ENCODE results near the gene ZSCAN16. TPM values are rescaled to one million over a fixed set of nuclear protein-coding genes. Genes with fewer than 3 reads are reported as not detected.
A peak's percentile ranks its signal among the peaks of the same experiment; 100 is the strongest.

Gene ZSCAN16
- total and polyA plus RNA-seq, 9 of the 15 experiments (the other 6 are each of a cell fraction or from before 2014, with no cell fraction given): 0.08 TPM; not detected in 8

GRCh38 chr6:28104392-28105244 lies 19.8 kb upstream of the ZSCAN16 start (continued):
- TF ChIP-seq SP1 (CRISPR knock-in tag; IDR thresholded peaks at IDR 0.05): peak; percentile 53; the same call in 1 of the 2 replicates
- peak; percentile 82 for TF ChIP-seq ZSCAN29 (IDR thresholded peaks at IDR 0.05)
- peak; percentile 97 for TF ChIP-seq RBFOX2 (IDR thresholded peaks at IDR 0.05; ENCODE audit: low read depth, low read length)
- TF ChIP-seq ZNF586 (CRISPR knock-in tag; conservative IDR thresholded peaks at IDR 0.05): no peak
- TF ChIP-seq, protein P1, sequence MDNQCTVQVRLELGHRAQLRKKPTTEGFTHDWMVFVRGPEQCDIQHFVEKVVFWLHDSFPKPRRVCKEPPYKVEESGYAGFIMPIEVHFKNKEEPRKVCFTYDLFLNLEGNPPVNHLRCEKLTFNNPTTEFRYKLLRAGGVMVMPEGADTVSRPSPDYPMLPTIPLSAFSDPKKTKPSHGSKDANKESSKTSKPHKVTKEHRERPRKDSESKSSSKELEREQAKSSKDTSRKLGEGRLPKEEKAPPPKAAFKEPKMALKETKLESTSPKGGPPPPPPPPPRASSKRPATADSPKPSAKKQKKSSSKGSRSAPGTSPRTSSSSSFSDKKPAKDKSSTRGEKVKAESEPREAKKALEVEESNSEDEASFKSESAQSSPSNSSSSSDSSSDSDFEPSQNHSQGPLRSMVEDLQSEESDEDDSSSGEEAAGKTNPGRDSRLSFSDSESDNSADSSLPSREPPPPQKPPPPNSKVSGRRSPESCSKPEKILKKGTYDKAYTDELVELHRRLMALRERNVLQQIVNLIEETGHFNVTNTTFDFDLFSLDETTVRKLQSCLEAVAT (IDR thresholded peaks at IDR 0.05): peak in 1 of 2 experiments; percentile 25; a peak in 2 of 4 replicates
- TF ChIP-seq ETV1 (tag; conservative IDR thresholded peaks at IDR 0.05; ENCODE audit: low read depth): peak; percentile 94
- peak; percentile 77; the same call in 1 of the 2 replicates for TF ChIP-seq GTF2F1 (IDR thresholded peaks at IDR 0.05; ENCODE audit: low read depth, low read length)
- no peak for TF ChIP-seq ZNF584 (CRISPR knock-in tag; IDR thresholded peaks at IDR 0.05; ENCODE audit: low read depth)
- TF ChIP-seq ETV5 (CRISPR knock-in tag; IDR thresholded peaks at IDR 0.05; ENCODE audit: low read depth): peak; percentile 91
- TF ChIP-seq, protein P2, sequence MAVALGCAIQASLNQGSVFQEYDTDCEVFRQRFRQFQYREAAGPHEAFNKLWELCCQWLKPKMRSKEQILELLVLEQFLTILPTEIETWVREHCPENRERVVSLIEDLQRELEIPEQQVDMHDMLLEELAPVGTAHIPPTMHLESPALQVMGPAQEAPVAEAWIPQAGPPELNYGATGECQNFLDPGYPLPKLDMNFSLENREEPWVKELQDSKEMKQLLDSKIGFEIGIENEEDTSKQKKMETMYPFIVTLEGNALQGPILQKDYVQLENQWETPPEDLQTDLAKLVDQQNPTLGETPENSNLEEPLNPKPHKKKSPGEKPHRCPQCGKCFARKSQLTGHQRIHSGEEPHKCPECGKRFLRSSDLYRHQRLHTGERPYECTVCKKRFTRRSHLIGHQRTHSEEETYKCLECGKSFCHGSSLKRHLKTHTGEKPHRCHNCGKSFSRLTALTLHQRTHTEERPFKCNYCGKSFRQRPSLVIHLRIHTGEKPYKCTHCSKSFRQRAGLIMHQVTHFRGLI (CRISPR knock-in tag; IDR thresholded peaks at IDR 0.05): 0 out of 2 replicates have a peak, but pooled peaks have one; percentile 56
- TF ChIP-seq NCOA1 (IDR thresholded peaks at IDR 0.05; ENCODE audit: low read depth): peak; percentile 83
- TF ChIP-seq, protein P3, sequence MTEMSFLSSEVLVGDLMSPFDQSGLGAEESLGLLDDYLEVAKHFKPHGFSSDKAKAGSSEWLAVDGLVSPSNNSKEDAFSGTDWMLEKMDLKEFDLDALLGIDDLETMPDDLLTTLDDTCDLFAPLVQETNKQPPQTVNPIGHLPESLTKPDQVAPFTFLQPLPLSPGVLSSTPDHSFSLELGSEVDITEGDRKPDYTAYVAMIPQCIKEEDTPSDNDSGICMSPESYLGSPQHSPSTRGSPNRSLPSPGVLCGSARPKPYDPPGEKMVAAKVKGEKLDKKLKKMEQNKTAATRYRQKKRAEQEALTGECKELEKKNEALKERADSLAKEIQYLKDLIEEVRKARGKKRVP (CRISPR knock-in tag; IDR thresholded peaks at IDR 0.05): 0 out of 2 replicates have a peak, but pooled peaks have one; percentile 27
- peak; percentile 91 for TF ChIP-seq SUPT5H (IDR thresholded peaks at IDR 0.05)
- TF ChIP-seq PTTG1 (tag; IDR thresholded peaks at IDR 0.05; ENCODE audit: low read depth): no peak
- TF ChIP-seq, protein P4, sequence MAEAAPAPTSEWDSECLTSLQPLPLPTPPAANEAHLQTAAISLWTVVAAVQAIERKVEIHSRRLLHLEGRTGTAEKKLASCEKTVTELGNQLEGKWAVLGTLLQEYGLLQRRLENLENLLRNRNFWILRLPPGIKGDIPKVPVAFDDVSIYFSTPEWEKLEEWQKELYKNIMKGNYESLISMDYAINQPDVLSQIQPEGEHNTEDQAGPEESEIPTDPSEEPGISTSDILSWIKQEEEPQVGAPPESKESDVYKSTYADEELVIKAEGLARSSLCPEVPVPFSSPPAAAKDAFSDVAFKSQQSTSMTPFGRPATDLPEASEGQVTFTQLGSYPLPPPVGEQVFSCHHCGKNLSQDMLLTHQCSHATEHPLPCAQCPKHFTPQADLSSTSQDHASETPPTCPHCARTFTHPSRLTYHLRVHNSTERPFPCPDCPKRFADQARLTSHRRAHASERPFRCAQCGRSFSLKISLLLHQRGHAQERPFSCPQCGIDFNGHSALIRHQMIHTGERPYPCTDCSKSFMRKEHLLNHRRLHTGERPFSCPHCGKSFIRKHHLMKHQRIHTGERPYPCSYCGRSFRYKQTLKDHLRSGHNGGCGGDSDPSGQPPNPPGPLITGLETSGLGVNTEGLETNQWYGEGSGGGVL (CRISPR knock-in tag; IDR thresholded peaks at IDR 0.05): no peak
- TF ChIP-seq NFYB (IDR thresholded peaks at IDR 0.05; ENCODE audit: extremely low read depth, insufficient read length): no peak
- TF ChIP-seq CXXC5 (CRISPR knock-in tag; IDR thresholded peaks at IDR 0.05): peak; percentile 88
- peak; percentile 92; the same call in 1 of the 2 replicates for TF ChIP-seq PHB (CRISPR knock-in tag; IDR thresholded peaks at IDR 0.05)
- TF ChIP-seq MTA2 (IDR thresholded peaks at IDR 0.05; ENCODE audit: low read depth): no peak
